GM12874 (cell line): Measurements from ENCODE around the gene UFSP1.

Source experiments
- CTCF ChIP-seq: IDR thresholded peaks from 2 replicates; pipeline ENCODE4 v1.5.1; 2011; ENCODE audit warnings: low read depth, mild to moderate bottlenecking, control low read depth, low read length, moderate library complexity; ENCODE audit not compliant: insufficient read depth

UFSP1 gene

GRCh38 chr7:100878685-100879084 lies 10.8 kb downstream of the UFSP1 start:
- TF ChIP-seq CTCF, result no peak

DNA sequence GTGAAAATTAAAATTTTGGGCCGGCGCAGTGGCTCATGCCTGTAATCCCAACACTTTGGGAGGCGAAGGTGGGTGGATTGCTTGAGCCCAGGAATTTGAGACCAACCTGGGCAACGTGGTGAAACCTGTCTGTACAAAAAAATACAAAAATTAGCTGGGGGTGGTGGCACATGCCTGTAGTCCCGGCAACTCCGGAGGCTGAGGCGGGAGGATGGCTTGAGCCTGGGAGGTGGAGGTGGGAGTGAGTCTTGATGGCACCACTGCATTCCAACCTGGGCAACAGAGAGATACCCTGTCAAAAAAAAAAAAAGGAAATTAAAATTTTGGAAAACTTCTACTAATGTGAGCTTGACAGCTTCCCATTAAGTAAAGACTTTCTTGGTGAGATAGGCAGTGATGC lies 11.5 kb downstream of the UFSP1 start:
- no peak for TF ChIP-seq CTCF

DNA sequence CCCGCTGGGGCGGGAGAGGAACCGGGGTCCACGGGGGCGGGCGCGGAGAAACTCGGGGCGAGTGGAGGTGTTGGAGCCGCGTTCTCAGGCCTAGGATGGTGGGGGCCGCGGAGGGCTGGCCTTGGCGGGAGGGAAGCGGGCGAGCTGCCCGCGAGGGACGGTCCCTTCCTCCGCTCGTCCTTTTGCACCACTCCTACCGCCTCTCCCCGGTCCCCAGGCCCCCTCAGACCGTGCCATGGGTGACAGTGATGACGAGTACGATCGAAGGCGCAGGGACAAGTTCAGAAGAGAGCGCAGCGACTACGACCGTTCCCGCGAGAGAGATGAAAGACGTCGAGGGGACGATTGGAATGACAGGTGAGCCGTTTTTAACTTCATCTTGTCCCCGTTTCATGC lies 14.2 kb downstream of the UFSP1 start:
- TF ChIP-seq CTCF, result no peak

GRCh38 chr7:100874577-100875355 lies 14.7 kb downstream of the UFSP1 start, which contains the start of gene SRRT:
Gene SRRT (plus strand): TSS chr7:100875103. CDS start chr7:100875591, 488 bp downstream.
- no peak for TF ChIP-seq CTCF

DNA sequence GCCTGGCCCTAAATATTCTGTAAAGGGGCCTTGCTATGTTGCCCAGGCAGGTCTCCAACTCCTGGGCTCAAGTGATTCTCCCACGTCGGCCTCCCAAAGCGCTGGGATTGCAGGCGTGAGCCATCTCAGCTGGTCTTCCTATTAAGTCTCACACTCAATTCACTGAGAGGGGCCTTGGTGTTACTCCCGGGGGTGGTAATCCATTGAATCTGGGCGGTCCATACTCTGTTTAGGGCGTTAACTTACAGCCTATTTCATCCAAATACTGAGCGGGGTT lies 15.3 kb downstream of the UFSP1 start:
- no peak for TF ChIP-seq CTCF

DNA sequence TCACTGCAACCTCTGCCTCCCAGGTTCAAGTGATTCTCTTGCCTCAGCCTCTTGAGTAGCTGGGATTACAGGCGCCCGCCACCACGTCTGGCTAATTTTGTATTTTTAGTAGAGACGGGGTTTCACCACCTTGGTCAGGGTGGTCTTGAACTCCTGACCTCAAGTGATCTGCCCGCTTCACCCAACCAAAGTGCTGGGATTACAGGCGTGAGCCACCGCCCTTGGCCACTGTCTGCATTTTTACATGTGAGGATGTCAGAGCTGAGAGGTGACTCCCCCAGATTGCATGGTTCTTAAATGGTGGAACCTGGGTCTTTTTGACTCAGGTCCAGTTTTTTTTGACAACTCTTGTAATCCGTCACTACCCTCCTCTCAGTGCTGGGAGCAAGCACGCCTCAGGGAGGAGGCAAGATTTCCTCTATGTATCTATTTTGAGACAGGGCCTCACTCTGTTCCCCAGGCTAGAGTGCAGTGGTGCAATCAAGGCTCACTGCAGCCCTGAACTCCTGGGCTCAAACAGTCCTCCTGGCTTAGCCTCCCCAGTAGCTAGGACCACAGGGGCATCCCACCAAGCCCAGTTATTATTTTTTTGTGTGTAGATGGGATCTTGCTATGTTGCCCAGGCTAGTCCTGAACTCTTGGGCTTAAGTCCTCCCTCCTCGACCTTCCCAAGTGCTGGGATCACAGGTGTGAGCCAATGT lies 15.8 kb downstream of the UFSP1 start:
- TF ChIP-seq CTCF, result no peak

- TF ChIP-seq CTCF, result no peak
Measured at GRCh38 chr7:100867776-100868485, 21.6 kb downstream of the UFSP1 start.
